Activated CD8-positive, alpha-beta memory T cell treated with anti-CD3 and anti-CD28 coated beads, Interleukin-2, amount 50 U/mL, for 24 hours (primary cell): Measurements from ENCODE around the gene ZNF511.
"Not testable (repeated sequence)": the region's sequence is repeated elsewhere in the genome, so short reads cannot be mapped to it uniquely, and the experiment has no call there.

ENCODE experiments used
- DNase-seq: peaks from one replicate; pipeline ENCODE4 v3.0.0-alpha.2; 2020; ENCODE audit errors: extremely low read depth

Gene ZNF511, protein sequence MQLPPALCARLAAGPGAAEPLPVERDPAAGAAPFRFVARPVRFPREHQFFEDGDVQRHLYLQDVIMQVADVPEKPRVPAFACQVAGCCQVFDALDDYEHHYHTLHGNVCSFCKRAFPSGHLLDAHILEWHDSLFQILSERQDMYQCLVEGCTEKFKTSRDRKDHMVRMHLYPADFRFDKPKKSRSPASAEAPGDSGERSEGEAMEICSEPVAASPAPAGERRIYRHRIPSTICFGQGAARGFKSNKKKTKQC

DNA sequence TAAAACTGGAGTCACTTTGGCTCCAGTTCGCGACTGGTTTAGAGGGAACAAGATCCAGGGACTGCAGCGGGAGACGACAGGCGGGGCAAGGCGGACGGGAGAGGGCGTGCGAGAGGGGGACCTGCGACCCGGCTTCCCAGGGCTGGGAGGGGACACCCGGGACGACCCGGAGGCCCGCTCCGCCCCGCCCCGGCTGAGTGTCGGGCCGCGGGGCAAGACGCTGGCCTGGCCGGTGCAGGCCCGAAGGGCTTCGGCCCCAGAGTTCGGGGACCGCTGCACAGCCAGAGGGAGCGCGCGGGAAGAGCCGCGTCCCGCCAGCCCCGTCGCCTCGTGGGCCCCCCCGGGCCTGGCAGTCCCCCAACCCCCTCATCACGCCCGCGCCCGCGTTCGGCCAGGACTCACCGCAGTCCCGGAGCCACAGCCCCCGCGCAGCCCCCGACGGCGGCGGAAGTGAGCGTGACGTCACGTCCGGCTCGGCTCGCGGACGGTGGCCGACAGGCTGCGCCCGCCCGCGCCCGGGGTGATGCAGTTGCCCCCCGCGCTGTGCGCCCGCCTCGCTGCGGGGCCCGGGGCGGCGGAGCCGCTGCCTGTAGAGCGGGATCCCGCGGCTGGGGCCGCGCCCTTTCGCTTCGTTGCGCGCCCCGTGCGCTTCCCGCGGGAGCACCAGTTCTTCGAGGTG lies at the start of gene ZNF511, which contains the start of gene TUBGCP2:
Gene ZNF511, plus strand, starts transcription at position 494 of the 679 bp plus-strand sequence. Its CDS starts 30 bp downstream, at position 524.
Gene TUBGCP2, minus strand, starts transcription at position 452 of the 679 bp plus-strand sequence. CDS start 5,931 bp downstream, outside the sequence.
- DNase-seq: peak; percentile 63

DNA sequence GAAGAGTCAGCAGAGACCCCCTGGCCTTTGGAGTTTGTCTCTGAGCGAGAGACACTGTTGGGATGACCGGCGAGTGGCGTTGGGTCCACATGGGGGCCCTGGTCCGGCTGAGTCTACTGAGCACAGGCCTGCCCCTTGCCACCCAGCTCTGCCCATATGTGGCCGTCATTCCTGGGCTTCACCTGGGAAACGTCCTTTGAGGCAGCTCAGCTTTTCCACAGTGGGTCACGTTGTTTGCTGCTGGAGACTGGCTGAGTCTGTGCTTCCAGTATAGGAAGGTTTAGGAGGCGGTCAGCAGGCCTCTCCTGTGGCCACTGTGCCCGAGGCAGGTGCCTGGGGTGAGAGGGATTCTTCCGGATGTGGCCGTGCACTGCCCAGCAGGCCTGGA lies 49.1 kb upstream of the ZNF511 start:
- DNase-seq: no peak

DNA sequence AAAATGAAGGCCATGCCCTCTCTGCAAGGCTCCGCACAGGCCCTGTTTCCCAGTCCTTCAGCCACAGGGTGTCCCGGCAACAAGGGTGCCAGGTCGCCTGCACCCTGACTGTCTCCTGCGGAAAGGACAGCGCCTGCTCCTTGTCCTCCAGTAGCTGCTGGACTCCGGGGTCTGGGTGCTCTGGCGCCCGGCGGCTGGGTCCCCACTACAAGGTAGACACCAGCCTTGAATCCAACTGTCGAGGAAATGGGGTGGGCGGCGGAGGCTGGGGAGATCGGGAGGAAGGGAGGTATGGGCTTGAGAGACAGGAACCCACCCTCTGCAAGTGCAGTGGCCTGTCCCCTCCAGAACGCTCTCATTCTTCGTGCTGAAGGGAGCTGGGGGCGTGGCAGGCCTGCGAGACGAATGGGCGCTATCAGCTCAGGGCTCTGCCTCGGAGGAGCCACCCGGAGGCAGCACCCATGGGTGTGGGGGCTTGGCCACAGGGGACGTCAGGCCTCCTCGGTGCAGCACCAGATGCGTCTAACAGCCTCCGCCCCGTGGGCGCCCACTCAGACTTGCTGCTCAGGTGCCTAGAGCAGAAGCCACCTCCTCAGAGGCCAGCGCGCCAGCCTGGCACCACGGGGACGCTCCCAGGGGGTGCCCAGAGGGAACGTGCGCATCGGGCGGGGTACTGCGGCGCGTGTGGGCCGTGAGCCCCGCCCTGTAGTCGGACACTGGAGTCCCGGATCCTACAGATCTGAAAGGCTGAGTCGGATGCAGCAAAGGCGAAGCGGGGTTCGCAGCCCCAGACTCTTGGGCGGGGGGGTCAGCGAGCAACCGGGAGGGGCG lies 47.6 kb upstream of the ZNF511 start:
- DNase-seq: peak; percentile 59

DNA sequence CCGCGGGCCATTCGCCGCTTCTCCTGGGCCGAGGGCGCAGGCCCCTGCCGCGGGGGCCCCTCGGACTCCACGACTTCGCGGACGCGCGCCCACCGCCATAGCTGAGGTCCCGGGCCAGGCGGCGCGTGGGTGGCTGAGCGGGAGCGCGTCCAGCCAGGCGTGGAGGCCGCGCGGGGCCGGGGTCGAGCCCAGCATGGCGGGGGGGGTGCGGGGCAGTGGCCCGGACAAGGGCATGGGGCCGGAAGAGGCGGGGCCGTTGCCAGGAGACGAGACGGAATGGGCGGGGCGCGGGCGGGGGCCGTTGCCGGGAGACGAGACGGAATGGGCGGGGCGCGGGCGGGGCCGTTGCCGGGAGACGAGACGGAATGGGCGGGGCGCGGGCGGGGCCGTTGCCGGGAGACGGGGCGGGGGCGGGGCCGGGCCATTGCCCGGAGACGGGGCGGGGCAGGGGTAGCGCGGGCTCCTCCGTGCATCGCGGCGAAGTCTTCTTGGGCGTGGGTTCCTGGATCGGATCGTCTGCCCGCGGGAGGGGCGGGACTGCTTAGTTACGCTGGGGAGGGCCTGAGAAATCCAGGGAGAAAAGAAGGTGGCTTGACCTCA lies 46.9 kb upstream of the ZNF511 start:
- peak; percentile 44 for DNase-seq

DNA sequence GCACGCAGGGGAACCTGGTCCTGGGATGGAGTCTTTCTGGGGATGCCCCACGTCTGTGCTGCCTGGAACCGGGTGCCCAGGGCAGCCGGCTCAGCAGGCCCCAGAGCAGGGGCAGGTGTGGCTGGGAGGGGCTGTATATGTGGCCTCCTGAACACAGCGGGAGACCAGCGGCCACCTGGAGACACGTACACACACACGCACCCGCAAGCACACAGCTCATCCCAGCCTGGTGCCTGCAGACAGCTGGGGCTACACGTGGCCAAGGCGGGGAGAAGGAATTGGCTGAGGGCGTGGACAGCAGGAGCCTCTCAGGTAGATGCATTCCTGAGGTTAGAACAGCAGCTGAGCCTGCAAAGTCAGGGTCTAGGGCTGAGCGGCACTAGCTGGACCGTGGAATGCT lies 46.0 kb upstream of the ZNF511 start:
- no peak for DNase-seq

DNA sequence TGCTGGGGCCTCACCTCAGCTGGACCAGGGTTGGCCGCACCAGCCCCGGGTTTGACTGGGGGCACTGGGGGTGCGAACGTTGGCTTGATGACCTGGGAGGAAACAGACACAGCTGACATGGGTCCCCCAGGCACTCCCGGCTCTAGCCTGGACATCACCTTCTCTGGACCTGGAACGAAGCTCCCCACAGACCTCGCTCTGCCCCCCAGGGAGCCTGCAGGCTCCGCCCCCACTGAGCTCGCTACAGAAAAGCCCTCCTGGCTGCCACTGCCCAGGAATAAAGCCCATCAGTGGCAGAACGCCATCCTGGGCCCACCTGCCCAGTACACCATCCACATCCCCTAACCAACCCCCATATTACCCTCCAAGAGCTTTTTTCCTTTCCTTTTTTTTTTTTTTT lies 45.0 kb upstream of the ZNF511 start:
- DNase-seq: no peak

DNA sequence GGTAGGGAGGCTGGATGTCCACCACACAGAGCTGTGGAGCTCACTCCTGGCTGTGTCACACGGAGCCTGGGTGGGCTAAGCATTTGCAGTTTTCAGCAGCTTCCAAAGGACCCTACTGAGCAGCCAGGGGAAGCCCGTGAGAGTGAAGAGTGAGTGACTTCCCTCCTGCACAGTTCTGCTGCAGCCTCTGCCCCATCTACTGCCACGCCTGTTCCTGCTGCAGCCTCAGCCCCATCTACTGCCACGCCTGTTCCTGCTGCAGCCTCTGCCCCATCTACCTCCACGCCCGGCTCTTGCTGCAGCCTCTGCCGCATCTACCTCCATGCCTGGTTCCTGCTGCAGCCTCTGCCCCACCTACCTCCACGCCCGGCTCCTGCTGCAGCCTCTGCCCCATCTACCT lies 44.3 kb upstream of the ZNF511 start:
- no peak for DNase-seq

DNA sequence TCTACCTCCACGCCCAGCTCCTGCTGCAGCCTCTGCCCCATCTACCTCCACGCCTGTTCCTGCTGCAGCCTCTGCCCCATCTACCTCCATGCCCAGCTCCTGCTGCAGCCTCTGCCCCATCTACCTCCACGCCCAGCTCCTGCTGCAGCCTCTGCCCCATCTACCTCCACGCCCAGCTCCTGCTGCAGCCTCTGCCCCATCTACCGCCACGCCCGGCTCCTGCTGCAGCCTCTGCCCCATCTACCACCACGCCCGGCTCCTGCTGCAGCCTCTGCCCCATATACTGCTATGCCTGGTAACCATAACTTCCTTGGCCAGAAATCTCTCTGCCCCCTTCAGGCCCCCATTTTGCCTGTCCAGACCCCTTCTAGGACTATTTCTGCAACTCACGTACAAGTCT lies 43.7 kb upstream of the ZNF511 start:
- not testable (repeated sequence) for DNase-seq

DNA sequence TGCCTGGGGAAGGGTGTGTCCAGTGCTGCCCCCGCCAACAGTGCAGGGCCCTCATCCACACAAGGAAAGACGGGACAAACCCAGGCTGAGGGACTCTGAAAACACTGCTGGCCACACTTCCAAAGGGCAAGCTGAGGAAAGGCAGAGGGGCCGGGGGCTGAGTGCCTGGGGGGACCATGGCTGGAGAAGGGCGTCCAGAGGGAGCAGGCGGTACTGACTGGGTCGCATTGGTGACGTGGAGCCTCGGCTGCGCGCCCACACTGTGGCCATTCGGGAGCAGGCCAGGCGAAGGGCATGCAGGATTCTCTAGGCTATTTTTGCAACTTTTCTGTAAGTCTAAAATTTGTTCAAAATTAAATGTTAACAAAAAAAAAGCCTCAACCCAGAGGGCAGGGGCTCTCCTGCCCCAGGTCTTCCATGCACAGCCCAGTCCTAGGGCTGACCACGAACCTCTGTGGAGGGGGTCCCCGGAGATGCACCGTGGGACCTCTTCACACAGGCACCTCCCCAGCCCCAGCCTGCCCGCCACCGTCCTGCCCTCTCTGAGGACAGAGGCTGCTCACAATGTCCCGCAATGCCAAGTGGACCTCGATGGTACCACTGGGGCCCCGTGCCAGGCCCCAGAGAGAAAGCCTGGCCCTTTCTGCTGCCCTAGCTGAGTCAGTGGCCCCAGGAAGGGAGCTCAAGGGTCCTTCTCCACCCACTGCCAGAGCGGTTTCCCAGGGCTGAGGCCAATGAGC lies 42.5 kb upstream of the ZNF511 start:
- DNase-seq: no peak

DNA sequence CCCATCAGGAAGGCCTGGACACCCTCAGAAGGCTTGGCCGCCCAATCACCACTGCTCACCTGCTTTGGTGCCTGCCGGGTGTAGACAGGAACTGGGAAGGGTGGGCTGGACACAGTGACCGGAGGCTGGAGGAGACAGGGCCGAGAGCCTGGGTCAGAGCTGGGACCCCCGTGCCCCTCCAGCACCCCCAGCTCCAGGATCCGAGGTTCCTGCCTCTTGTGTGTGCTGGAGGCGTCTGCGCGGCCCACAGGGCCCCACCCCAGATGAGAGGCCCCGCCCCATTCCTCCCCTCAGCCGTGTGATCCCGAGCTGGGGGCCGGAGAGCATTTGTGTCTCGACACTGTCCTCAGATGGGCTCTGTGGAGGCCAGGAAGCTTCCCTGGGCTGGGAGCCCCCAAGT lies 41.4 kb upstream of the ZNF511 start:
- no peak for DNase-seq

DNA sequence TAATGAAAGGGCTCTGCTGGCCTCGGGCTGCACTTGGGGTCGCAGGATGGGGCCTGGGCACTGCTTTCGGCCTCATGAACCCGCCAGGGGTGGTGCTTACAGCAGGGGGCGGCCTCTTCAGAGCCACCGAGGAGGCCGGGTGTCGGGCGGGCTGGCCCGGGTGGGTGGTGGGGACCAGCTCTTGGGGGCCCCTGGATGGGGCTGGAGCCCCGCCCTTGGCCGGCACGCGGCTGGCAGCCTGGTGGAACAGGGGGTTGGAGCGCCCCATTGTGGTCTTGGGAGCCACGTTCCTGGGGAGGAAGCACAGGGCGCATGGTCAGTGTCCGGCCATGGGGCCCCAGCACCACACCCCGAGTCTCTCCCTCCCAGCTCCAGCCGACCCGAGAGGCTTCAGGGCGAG lies 40.9 kb upstream of the ZNF511 start:
- DNase-seq: no peak

DNA sequence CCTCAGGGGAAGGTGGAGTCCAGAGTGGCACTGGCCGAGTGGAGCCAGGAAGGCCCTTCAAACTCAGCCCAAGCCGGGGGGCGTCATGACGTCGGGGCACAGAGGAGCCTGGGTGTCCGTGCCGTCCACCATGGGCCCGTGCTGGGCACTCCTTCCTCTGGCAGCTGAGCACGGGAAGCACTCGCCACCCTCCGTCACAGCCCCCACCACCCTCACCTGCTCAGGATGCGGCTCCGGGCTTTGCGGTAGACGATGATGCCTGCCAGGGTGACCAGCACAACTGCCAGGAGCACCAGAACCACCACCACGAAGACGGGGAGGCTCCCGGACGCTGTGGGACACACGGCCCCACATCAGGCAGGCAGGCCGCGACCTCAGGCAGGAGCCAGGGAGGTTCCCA lies 40.2 kb upstream of the ZNF511 start:
- no peak for DNase-seq

DNA sequence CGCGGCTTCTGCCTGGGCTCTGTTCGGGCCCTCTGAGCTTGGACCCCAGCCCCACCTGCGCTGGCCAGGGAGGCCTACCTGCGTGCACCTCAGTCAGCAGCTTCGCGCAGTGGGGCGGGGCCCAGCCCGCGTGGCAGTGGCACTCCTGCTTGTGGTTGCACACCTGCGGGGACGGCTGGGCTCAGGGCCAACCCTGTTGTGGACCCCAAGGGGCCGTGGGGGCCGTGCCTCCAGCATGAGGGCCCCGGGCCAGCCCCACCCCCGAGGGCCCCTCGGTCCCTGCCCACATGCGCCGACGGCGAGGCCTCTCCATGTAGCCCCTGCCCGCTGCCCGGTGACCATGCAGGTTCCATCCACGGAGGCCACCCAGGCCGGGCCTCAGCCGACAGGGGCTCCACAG lies 39.3 kb upstream of the ZNF511 start:
- no peak for DNase-seq

DNA sequence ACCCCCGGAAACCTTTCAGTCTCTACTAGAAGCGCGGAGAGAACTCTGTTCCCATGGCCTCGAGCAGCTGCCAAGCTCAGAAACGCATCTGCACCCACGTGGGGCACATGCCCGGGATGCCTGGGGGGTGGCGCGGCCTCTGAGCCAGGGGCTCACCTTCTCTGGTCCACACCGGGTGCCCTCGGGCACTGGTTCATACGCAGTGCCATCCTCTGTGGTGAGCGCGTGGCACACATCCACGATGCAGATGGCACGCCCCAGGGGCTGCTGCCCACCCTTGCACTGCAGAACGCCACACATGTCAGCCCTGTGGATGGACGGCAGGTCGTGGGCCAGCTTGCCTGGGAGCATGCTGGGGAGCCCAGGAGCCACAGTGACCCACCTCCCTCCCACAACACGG lies 38.5 kb upstream of the ZNF511 start:
- no peak for DNase-seq

DNA sequence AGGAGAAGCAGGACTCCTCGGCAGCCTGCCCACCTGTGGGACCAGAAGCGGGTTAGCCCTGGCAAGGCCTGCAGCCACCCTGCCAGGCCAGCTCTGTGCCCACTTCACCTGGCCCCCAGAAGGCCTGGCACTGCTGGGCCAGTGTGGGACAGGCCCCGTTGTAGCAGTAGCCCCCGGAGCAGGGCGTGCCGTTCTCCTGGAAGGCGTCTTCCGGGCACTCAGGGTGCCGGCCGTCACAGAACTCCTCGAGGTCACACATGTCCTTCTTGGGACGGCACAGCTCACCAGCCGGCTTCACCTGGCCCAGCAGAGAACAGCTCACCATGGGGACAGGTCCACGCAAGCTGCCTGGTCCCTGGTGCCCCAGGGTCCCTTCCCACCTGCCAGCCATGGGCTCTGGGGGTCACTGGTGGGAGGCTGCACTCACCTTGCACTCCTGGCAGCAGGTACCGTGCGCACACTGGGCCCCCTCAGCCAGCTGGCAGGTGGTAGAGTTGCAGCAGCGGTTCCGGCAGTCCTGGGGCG lies 37.9 kb upstream of the ZNF511 start:
- DNase-seq: no peak

DNA sequence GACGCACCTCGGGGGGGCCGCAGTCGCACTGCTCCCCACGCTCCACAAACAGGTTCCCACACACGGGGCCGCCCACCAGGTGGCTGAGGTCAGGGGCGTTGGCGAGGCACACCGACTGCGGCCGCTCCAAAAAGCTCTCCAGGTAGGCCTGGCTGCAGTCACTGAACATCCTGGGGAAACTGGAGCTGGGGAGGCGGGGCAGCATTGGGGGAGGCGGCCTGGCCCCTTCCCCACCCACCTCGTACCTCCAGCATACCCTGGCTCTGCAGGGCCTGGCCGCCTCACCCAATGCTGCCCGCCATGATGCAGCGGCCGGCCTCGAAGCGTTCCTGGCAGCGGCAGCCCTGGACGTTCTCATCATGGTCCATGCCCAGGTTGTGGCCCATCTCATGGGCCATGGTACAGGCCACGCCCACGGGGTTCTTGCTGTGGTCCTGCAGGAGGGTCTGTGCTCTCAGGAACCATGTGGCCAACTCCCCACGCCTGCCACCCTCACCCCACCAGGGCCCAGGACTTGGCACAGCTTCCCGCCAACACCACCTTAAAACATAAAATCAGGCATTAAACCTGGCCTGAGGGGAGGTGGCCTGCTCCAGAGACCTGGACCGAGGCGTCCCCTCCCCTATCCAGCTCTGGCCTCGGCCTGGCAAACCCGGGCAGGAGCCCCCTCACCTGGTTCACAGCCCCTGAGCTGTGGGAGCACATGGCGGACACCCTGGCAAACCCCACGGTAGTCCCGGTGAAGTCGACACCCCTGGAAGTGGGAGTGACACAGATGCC lies 37.0 kb upstream of the ZNF511 start:
- no peak for DNase-seq

DNA sequence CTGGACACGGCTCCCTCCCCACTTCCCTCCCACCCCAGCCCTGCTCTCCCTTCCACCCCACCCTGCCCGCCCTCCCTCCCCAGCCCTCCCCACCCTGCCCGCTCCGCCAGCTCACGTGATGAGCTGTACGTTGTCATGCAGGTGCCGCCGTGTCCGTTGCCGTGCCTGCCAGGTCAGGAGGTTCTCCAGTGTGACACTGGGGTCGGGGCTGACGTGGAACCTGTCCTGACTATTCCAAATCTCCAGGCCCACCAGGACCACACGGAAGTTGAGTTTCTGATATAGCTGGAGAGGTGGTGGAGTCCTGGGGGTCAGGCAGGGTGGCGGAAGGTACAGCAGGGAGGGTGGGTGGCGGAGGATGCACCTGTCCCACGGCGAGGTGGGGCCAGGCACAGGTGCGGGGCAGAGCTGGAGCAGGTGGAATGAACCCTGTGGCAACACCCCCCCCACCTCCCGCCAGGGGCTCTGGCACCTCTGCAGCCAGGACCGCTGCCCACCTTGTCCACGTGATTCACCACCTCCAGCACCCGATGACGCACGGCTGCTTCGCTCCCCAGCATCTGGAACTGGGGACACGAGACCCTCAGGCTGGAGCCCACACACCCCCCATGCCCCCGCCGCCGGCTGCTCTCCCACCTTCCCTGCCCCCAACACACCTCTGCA lies 36.3 kb upstream of the ZNF511 start:
- DNase-seq: no peak

DNA sequence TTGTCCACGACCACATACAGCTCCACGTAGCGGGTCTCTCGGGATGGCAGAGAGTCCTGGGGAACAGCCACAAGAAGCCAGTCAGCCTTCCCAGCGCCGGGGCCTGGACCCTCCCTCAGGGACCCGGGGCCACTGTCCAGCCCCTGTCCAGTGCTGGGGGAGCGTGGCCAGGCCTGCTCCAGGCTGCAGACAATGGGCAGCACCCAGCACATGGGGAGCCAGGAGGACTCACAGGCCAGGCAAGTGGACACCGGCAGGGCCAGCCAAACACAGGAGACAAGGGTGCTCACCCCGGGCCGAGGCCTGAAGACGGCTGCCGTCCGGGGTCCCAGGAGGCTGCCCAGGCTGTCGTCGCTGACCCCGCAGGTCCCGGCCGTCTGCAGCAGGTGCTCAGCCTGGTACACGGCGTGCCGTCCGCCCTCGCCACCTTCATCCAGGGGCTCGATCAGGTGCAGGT lies 35.7 kb upstream of the ZNF511 start:
- DNase-seq: no peak

DNA sequence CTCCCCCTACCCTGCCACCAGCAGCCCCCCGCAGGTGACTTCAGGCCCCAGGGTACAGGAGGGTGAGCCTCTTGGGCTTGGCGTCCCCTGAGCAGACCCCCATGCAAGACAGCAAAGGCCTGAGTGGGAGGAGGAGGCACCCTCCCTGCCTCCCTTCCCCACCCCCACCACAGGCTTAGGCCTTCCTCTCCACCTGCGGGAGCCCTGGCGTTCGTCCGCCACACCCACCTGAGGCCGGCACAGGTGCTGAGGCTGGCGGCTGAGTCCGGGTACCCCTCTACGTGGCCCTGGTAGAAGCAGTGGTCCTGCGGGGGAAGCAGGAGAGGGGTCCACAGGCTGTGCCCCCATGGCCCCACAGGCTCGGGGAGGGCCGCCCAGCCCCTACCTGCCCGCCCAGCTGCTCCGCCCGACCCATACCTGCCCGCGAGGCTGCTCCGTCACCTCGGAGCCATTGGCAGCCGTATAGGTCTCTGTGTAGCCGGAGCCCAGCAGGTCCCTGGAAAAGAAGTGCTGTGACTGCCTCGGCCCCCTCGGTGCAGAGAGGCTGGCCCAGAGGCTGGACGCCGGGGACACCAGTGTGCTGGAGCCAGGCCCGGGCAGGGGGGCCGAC lies 35.1 kb upstream of the ZNF511 start:
- no peak for DNase-seq
